Hepatic stellate cell (primary cell): Measurements from ENCODE around the gene TMEM245.

Experiments
- DNase-seq: peaks from one replicate; pipeline ENCODE4 v3.0.0; 2011; ENCODE audit warnings: low spot score

The TMEM245 gene

GRCh38 chr9:109101202-109101595, 18.5 kb downstream of the TMEM245 start:
- no peak for DNase-seq

GRCh38 chr9:109100543-109101201, 19.1 kb downstream of the TMEM245 start:
- DNase-seq, result no peak

GRCh38 chr9:109098960-109099308, 20.8 kb downstream of the TMEM245 start:
- DNase-seq, result no peak

- no peak for DNase-seq
Observed at GRCh38 chr9:109098171-109098959, 21.4 kb downstream of the TMEM245 start.

- DNase-seq, result no peak
Observed at GRCh38 chr9:109097146-109097545, 22.6 kb downstream of the TMEM245 start.

GRCh38 chr9:109095321-109095720, 24.4 kb downstream of the TMEM245 start:
- DNase-seq, result no peak

GRCh38 chr9:109094268-109094667, 25.5 kb downstream of the TMEM245 start:
- DNase-seq, result no peak

- no peak for DNase-seq
Observed at GRCh38 chr9:109092587-109092986, 27.2 kb downstream of the TMEM245 start.

- DNase-seq, result no peak
Observed at GRCh38 chr9:109092051-109092580, 27.6 kb downstream of the TMEM245 start.

- no peak for DNase-seq
Observed at GRCh38 chr9:109088221-109088620, 31.5 kb downstream of the TMEM245 start.

GRCh38 chr9:109087795-109088194, 32.0 kb downstream of the TMEM245 start:
- DNase-seq, result no peak

- no peak for DNase-seq
Observed at GRCh38 chr9:109086221-109086620, 33.5 kb downstream of the TMEM245 start.

GRCh38 chr9:109085510-109085909, 34.2 kb downstream of the TMEM245 start:
- no peak for DNase-seq

GRCh38 chr9:109083813-109084405, 35.8 kb downstream of the TMEM245 start:
- DNase-seq, result no peak

- no peak for DNase-seq
Observed at GRCh38 chr9:109083141-109083540, 36.6 kb downstream of the TMEM245 start.

- no peak for DNase-seq
Observed at GRCh38 chr9:109082091-109082620, 37.6 kb downstream of the TMEM245 start.

GRCh38 chr9:109074236-109074889, 45.4 kb downstream of the TMEM245 start:
- no peak for DNase-seq

GRCh38 chr9:109072821-109073435, 46.8 kb downstream of the TMEM245 start:
- no peak for DNase-seq

- DNase-seq, result no peak
Observed at GRCh38 chr9:109072133-109072692, 47.5 kb downstream of the TMEM245 start.

GRCh38 chr9:109068764-109069163, 51.0 kb downstream of the TMEM245 start:
- DNase-seq, result no peak

GRCh38 chr9:109064963-109065702, 54.6 kb downstream of the TMEM245 start:
- peak; percentile 7 for DNase-seq
